GM21576 (cell line): ENCODE measurements around the gene DPYSL5.
"Not testable (repeated sequence)": the region's sequence is repeated elsewhere in the genome, so short reads cannot be mapped to it uniquely, and the experiment has no call there.

Experiments used
- ATAC-seq: cut with Tn5 transposase; IDR thresholded peaks from one replicate; pipeline ENCODE4 v1.9.1; 2021; ENCODE audit warnings: mild to moderate bottlenecking, moderate library complexity; ENCODE audit not compliant: unreplicated experiment

Gene DPYSL5

GRCh38 chr2:26874514-26874913, 26.6 kb downstream of the DPYSL5 start:
- no peak for ATAC-seq

- no peak for ATAC-seq
Measured at GRCh38 chr2:26875065-26875634, 27.2 kb downstream of the DPYSL5 start.

- no peak for ATAC-seq
Measured at GRCh38 chr2:26875808-26876207, 27.9 kb downstream of the DPYSL5 start.

GRCh38 chr2:26876260-26876659, 28.3 kb downstream of the DPYSL5 start:
- no peak for ATAC-seq

GRCh38 chr2:26877276-26877675, 29.3 kb downstream of the DPYSL5 start:
- no peak for ATAC-seq

- no peak for ATAC-seq
Measured at GRCh38 chr2:26880161-26880560, 32.2 kb downstream of the DPYSL5 start.

- ATAC-seq: no peak
Measured at GRCh38 chr2:26880910-26881435, 33.0 kb downstream of the DPYSL5 start.

GRCh38 chr2:26882220-26882619, 34.3 kb downstream of the DPYSL5 start:
- ATAC-seq: not testable (repeated sequence)

- no peak for ATAC-seq
Measured at GRCh38 chr2:26883956-26884355, 36.0 kb downstream of the DPYSL5 start.

- ATAC-seq: no peak
Measured at GRCh38 chr2:26884486-26884885, 36.6 kb downstream of the DPYSL5 start.

GRCh38 chr2:26885651-26886329, 37.9 kb downstream of the DPYSL5 start:
- no peak for ATAC-seq

- no peak for ATAC-seq
Measured at GRCh38 chr2:26886736-26887135, 38.8 kb downstream of the DPYSL5 start.

GRCh38 chr2:26887151-26887550, 39.2 kb downstream of the DPYSL5 start:
- ATAC-seq: no peak

- ATAC-seq: no peak
Measured at GRCh38 chr2:26889796-26890195, 41.9 kb downstream of the DPYSL5 start.

- ATAC-seq: no peak
Measured at GRCh38 chr2:26890341-26891000, 42.5 kb downstream of the DPYSL5 start.

- no peak for ATAC-seq
Measured at GRCh38 chr2:26892133-26892532, 44.2 kb downstream of the DPYSL5 start.

- ATAC-seq: no peak
Measured at GRCh38 chr2:26892922-26893524, 45.1 kb downstream of the DPYSL5 start.

GRCh38 chr2:26894136-26894535, 46.2 kb downstream of the DPYSL5 start:
- no peak for ATAC-seq

GRCh38 chr2:26897807-26898479, 50.0 kb downstream of the DPYSL5 start:
- no peak for ATAC-seq

- no peak for ATAC-seq
Measured at GRCh38 chr2:26898480-26899078, 50.6 kb downstream of the DPYSL5 start.
